AG08396 (cell line): Measurements from ENCODE around the gene CHID1.

Experiments used
- DNase-seq: peaks from one replicate; pipeline ENCODE4 v3.0.0; 2012; ENCODE audit warnings: low spot score, mixed read lengths

CHID1 gene

GRCh38 chr11:888310-889212 lies 22.0 kb downstream of the CHID1 start:
- DNase-seq, result no peak

GRCh38 chr11:887589-887988 lies 23.0 kb downstream of the CHID1 start:
- no peak for DNase-seq

GRCh38 chr11:886568-886967 lies 24.0 kb downstream of the CHID1 start:
- DNase-seq, result no peak

GRCh38 chr11:884578-885070 lies 26.0 kb downstream of the CHID1 start:
- no peak for DNase-seq

- no peak for DNase-seq
Measured at GRCh38 chr11:883527-883926, 27.1 kb downstream of the CHID1 start.

- no peak for DNase-seq
Measured at GRCh38 chr11:882596-882995, 28.0 kb downstream of the CHID1 start.

GRCh38 chr11:880447-880846 lies 30.2 kb downstream of the CHID1 start:
- DNase-seq, result no peak

- no peak for DNase-seq
Measured at GRCh38 chr11:877565-877964, 33.0 kb downstream of the CHID1 start.

GRCh38 chr11:876545-876944 lies 34.1 kb downstream of the CHID1 start:
- no peak for DNase-seq

- DNase-seq, result no peak
Measured at GRCh38 chr11:875769-876301, 34.8 kb downstream of the CHID1 start.

- DNase-seq, result no peak
Measured at GRCh38 chr11:875203-875602, 35.4 kb downstream of the CHID1 start.

GRCh38 chr11:873706-874105 lies 36.9 kb downstream of the CHID1 start:
- DNase-seq, result no peak

GRCh38 chr11:872799-873198 lies 37.8 kb downstream of the CHID1 start:
- no peak for DNase-seq

- DNase-seq, result no peak
Measured at GRCh38 chr11:871472-871871, 39.1 kb downstream of the CHID1 start.

- DNase-seq, result no peak
Measured at GRCh38 chr11:870418-870817, 40.2 kb downstream of the CHID1 start.

- DNase-seq, result no peak
Measured at GRCh38 chr11:870127-870413, 40.5 kb downstream of the CHID1 start.

GRCh38 chr11:869399-870126 lies 41.0 kb downstream of the CHID1 start:
- no peak for DNase-seq

GRCh38 chr11:868802-869201 lies 41.8 kb downstream of the CHID1 start:
- no peak for DNase-seq

- no peak for DNase-seq
Measured at GRCh38 chr11:868394-868793, 42.2 kb downstream of the CHID1 start.

GRCh38 chr11:867856-868358 lies 42.7 kb downstream of the CHID1 start:
- DNase-seq, result no peak

- DNase-seq, result no peak
Measured at GRCh38 chr11:866481-866880, 44.1 kb downstream of the CHID1 start.

- DNase-seq, result no peak
Measured at GRCh38 chr11:865462-866430, 44.9 kb downstream of the CHID1 start.
